Measurements from ENCODE around the gene HERC2.
"Not testable (repeated sequence)": the region's sequence is repeated elsewhere in the genome, so short reads cannot be mapped to it uniquely, and the experiment has no call there.

Gene HERC2

DNA sequence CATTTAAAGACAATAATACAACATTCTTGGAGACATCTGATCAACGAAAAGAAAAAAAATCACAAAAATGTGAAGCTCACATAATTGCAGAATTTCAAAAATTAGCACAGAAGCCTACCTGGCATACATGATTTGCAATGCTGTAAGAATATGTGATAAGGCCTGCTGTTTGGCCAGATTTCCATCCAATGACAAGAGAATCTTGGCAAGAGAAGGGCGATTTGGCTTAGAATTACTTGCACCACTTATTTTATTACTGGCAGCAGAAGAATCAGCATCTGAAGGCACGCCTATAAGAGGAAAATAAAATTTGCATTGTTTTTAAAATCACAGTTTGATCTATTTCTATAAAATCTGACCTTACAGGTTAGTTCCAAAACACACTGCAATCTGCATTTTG, 152.6 kb downstream of the HERC2 start:
- no peak for DNase-seq

DNA sequence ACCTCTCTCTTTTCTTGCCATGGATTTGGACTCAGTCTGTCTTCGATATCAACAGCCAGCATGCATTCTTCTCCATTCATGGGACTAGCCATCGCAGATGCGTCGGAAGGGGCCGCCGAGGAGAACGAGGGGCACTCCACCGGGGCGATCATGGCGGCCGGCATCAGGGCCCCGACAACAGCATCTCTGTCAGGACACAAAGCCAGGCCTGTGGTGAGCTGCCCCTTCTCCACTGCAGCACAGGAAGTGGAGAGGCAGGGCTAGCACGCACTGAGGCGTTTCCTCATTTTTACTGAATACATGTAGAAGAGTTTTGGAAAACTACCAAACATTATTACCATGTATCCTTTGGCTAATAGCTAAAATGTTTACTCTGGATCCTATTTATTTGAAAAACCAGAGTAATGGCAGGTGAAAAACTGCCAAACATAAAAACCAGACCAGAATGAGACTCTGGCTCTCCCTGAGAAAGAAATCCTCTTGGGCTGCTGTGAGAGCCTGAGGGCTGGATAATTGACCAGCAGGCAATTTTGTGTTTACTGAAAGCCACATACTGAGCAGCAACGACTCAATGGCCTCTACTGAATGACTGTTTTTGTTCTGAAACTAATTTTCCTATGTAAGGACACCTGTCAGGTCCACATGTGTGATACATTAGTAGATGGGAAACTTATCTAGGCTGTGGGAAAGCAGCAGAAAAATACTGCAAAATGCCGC, 153.4 kb downstream of the HERC2 start:
- peak; percentile 23 to 33 for DNase-seq

DNA sequence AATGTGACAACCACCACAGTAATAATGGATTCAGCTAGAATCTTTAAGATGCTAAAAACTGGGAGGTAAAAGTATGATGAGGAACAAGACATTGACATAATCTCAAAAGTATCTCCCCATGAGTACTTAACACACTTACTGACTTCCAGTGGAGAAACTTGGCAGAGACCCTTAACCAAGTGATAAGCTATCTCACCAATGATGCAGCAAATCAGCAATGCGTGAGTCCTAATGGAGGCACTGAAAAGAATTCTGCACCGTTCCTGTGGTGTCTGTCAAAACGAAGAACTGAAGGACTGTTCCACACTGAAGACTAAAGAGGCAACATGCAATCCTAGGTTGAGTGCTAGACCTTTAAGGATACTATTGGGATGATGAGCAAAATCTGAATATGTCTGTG, 154.9 kb downstream of the HERC2 start:
- DNase-seq = no peak

DNA sequence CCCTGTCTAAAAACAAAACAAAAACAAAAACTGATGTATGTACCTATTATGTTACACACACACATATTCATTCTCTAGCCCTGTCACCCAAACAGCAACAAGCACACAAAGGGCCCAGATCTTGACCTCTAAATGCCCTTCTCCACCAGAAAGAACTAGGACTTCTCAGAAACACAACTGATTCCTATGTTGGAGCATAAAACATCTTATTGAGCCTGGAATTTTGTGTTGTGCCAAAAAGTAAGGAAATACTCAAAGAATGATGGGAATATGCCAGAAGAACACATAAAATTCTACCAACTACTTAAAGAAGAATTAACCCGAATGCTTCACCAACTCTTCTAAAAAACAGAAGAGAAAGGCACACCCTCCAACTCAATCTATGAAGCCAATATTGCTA, 156.2 kb downstream of the HERC2 start:
- DNase-seq = no peak

DNA sequence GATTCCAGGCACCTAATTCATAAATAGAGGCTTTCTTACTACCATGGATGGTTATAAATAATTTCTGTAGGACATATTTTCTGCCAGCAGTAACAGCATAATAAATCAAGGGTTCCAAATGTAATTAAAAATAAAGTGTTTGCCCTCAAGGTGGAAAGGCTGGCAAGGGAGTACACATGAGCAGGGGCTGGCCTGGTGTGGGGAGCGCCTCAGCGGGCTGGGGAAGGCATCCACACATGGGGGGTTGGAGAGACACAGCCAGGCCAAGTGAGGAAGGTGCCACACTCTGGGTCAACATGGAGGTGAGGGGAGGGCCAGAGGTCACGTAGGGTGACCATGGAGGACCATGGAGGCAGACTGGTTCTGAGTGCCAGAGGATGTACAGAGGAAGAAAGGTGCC, 157.1 kb downstream of the HERC2 start:
- no peak for DNase-seq

DNA sequence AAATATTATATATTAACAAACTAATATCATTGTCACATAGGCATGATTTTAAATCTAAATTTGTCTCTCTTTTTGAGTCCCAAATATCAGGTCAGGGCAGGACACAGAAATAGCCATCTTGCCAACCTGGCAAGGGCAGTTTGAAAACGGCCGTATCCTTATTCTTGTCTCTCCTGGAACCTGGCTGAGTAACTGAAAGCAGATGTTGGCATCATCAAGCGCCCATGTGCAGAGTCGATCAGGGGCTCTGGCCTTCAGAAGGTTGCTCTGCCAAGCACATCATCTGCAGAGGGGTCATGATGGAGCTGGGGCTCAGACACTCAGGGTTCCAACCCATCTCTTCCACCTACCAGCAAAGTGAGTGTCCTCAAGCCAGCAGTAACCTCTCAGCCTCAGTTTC, 167.7 kb downstream of the HERC2 start:
- DNase-seq = no peak

DNA sequence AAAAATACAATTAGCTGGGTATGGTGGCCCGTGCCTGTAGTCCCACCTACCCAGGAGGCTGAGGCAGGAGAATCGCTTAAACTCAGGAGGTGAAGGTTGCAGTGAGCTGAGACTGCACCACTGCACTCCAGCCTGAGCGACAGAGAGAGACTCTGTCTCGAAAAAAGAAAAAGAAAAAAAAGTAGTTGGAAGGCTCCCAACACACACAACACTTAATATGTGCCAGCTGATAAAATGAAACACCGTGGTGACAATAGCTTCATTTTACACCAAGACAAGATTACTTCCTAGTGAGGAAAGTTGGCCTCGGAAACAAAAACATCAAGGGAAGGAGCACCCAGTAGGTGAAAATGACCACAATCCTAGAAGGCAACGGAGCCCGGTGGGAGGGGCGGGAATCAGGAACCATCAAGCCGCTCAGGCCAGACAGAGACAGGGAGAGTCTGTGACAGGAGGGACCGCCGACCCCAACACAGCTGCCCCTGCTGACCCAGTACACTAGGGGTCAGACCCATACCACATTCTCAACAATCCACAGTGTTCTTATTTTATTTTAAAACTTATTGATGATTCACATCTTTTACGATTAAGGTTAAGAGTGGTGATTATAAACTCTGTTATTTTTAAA, 168.4 kb downstream of the HERC2 start:
- DNase-seq = no peak

DNA sequence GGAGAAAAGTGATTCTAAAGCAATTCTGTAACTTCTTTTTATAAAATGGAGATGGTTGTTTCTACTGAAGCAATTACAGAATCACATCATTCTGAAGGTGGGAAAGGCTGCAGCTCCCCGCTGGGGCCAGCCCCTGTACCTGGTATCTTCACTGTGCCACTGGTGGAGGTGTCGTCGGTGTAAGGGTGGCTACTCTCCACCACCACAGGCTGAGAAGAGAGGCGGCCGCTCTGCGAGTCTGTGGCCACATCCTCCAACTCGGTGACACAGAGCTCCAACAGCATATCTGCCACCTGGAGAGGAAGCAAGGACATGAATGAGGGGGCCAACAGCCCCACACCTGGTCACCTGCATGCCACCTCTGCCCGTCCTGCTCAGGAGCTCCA, 169.4 kb downstream of the HERC2 start:
- DNase-seq = not testable (repeated sequence)

DNA sequence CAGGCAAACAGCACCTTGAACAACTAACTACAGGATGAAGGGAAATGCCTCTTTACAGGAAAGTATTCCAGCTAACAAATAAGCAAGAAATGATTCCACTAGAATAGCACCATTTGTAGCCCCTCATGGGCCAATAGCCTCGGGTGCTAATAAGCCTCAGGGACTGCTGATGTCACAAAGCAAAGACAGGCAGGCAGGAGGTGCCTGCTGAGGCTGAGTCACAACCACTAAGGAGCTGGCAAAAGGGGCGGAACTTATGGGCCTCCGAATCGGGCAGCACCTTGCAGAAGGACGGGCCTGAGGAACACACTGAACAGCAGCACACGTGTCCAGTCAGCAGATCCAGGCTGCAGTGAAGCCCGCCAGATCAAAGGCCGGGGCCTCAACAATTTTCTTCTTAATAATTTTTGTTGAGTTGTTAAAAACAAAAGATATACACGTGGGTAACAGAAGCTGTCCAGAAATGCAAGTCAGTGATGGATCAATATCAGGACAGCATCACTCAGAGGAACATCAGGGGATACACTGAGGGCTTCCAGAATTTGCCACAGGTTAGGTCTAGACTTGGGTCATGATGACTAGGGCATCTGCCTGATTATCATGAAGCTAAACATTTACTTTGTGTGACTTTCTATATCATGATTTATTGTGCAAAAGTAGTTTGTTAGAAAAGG, 170.0 kb downstream of the HERC2 start:
- not testable (repeated sequence) for DNase-seq

DNA sequence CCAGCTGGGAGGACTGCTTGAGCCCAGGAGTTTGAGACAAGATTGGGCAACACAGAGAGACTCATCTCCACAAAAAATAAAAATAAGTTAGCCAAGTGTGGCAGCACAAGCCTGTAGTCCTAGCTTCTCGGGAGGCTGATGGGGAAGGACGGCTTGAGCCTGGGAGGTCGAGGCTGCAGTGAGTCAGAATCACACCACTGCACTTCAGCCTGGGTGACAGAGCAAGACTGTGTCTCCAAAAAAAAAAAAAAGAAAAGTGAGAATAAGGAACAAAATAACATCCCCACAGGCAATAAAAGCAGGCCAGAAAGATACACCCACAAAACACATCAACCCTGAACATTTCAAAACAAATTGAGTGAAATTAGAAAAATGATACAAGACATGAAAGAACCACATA, 174.2 kb downstream of the HERC2 start:
- DNase-seq = no peak

DNA sequence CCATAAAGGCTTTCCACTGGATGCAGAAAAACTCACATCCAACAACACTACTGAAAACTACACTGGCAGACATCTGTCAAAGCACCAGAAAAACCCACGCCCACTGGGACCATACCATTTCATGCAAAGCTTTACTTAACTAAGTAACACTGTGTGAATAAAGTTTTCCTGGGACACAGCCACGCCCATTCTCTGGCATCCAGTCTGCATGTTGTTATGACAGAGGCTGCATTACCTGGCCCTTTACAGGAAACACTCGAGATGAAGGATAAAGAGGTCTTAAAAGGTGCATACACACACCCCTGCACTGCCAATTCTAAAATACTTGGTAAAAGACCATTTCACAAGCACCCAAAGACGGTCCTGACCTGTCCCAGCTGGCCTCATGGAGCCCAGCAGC, 176.6 kb downstream of the HERC2 start:
- not testable (repeated sequence) for DNase-seq

DNA sequence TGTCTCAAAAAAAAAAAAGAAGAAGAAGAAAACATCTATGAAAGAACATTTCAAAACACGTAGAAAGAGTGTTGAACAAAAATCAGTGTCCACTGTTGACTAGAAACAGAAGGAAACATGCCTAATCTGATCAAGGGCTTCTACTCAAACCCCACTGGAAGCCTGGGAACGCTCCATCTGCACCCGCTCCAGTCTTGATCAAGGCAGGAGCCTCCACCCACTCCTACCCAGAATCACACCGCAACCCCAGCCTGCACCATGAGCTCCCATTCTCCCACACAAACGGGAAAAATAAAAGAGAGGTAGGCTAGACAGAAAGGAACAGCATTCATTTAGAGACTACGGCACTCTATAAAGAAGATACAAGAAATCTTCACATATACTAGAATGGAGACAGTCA, 181.9 kb downstream of the HERC2 start:
- no peak for DNase-seq

DNA sequence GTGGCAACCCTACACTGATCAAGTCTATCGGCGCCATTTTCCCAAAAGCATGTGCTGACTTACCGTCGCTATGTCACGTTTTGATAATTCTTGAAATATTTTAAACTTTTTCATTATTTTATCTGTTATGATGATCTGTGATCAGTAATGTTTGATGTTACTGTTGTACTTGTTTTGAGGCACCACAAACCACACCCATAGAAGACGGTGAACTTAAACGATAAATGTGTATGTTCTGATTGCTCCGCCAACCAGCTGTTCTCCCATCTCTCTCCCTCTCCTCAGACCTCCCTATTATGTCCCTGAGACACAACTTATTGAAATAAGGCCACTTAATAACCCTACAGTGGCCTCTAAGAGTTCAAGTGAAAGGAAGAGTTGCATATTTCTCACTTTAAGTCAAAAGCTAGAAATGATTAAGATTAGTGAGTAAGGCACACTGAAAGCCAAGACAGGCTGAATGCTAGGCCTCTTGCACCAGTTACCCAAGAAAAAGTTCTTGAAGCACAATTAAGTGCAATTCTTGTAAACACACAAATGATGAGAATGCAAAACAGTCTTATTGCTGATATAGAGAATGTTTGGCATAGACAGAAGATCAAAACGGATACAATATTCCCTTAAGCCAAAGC, 184.5 kb downstream of the HERC2 start:
- not testable (repeated sequence) for DNase-seq

DNA sequence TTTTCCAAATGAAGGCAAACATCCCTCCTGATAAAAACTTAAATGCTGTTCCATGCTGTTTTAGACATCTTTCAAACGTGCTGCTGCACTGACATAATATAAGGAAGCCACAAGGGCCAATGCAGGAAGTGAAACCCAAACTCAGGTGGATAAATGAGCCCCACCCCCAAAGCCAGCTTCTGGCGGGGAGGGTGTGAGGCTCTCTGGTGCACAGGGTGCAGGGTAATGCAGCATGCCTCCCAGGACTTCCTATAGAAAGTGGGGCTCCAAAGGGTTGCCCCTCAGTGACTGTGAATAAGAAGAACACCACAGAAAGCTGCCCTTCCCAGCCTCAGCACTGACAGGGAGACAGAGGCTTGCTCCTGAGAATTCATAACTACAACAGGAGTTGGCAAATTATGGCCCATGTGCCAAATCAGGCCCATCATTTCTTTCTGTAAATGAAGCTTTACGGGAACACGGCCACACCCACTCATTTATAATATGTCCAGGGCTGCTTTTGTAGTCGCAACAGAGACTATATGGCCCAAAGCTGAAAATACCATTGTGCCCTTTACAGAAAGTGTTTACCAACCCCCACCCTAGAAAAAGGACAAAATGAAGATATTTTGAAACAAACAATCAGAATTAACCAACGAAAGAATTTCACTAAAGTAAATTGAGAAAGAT, 185.6 kb downstream of the HERC2 start:
- DNase-seq = not testable (repeated sequence)

DNA sequence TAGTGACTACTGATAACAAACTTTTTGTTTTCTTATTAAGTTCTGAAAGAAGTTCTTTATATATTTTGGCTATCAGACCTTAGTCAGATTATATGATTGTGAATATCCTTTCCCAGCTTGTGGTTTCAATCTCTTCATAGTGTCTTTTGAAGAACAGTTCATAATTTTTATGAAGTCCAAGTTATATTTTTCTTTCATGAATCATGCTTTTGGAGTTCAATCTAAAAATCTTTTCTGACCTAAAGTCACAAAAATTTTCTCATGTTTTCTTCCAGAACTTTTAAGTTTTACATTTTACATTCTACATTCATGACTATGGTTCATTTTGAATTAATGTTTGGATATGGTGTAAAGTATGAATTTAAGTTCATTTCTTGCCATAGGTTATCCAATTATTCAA, 188.7 kb downstream of the HERC2 start:
- no peak for DNase-seq

DNA sequence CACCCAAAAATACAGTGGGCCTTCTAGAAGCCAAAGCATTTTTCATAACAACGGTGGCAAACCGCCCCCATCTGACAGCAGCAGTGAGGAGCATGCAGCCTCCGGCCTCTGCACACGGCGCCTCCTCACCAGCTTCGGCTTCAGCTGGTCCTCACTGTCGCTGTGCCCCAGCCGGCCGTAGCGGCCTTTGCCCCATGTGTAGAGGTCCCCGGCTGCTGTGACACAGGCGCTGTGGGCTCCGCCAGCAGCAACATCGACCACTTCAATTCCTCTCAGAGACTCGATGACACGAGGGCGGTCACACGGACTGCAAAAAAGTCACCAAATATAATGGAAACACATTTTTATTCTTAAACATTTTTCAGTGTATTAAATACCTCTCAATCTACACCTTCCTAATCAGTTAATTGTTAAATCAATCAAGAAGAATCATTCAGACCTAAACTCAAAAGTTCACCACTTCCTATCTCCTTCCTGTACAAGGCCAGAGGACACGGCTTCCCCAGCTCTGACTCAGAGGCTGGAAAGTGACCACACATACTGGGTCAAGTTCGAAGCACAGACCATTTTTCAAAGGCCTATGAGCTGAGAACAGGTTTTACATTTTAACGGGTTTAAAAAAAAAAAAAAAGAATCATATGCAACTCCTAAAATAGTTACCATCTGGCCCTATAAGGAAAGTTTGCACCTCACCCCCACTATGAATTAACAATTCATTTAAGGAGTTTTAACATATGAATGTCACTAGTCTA, 189.3 kb downstream of the HERC2 start:
- no peak for DNase-seq

DNA sequence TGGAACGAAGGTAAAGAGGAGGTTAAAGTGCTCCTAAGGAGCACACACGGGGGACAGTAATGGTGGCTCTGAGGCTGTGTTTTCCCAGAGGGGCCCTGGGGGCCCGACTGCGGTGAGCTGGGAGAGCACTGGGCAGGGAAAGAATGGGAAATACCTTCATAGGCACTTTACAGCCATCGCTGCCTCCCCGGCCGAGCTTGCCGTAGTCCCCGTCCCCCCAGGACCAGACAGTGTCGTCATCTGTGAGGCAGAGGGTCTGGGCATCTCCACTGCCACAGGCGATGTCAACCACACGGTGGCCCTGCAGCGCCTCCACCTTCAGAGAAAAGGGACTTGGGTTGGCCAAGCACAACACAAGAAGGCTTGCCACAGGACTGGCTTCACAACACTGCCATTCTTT, 190.0 kb downstream of the HERC2 start:
- no peak for DNase-seq

DNA sequence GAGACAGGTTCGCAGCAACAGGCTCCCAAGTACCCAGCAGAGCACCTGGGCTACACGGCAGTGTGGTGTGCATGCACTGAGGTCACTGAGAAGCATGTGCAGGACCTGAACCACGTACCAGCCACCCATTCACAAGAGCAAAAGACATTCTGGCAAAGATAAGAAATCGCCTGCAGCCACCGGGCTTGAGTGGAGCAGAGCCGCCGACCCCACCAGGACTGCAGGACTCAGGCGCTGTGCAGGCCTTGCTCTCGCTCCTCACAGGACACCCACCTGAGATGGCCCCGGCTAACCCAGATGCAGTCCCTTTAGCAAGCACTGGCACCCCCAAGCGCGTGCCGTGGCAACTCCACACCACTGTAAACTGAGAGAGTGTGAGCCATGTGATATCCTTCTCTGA, 190.6 kb downstream of the HERC2 start:
- no peak for DNase-seq

DNA sequence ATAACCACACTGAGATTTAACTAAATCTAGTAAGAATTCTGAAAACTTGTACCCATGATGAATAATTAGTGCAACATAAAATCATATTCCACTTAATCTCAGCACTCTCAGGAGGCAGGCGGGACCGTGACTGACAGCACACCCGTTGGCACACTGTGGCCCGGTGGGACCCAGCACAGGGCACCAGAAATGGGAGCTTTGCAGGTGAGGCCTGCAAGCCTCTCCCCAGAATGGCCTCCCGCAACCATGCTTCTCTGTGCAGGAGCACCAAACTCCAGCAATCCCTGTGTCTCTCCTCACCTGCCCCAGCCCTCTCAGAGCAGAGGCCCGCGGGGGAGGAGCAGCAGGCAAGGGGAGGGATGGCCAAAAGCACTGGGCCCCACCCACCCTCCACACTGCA, 191.3 kb downstream of the HERC2 start:
- no peak for DNase-seq

DNA sequence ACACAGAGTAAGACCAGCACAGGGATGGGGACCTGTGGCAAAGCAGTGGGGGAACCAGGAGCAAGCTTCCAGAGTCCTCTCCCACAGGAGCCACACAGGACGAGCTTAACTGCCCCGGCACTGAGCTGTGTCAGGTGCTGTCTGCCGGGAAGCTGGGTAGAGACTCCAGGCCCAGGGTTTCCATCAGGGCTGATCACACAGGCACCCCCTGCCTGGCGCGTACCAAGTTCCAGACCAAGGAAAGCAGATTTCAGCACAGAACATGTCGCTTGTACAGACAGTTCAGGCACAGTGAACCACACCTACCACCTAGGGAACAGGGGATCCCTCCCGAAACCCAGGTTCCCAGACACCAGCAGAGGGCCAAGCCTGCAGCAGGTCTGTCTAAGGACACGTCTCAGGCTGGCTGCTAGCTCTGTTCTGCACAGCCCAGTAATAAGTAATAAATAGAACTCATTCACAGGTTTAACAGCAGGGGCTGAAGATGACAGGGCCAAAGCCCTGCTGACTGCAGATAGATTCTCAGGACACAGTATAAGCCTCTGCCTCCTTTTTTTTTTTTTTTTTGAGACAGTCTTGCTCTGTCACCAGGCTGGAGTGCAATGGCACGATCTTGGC, 192.6 kb downstream of the HERC2 start:
- no peak for DNase-seq

DNA sequence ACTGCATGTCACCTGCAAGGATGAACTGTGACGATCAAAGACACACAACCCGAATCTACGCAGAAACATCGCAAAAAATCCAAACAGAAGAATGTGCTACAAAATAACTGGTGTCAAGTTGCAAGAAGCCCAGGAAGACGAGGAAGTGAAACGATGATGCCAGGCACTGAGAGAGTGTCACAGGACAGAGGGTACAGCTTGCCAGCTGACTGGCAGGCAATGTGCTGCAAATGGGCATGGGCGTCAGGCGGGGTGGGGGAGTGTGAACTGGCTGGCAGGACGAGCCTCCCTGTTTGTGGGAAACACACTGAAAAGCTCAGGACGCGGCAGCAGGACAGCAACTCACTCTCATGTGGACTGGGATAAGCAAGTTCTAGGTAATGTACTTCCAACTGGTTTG, 193.9 kb downstream of the HERC2 start:
- no peak for DNase-seq

DNA sequence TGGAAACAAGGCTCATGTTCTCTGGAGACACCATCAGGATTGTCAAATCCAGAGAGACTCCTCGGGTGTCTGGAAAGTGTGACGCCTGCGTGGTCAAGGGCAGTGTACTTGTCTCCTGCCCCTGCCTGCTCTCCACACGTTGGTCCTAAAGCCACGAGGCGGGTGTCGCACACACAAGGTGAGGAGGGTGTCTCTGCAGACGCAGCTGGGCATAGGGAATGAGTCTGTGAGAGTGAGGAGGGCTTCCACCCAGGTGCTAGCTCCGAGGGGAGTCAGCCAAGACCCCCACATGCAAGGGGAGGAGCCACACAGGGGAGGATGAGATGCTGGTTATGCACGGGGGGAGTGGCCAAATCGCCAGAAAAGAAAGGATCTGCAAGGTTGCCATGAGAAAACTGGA, 194.9 kb downstream of the HERC2 start:
- no peak for DNase-seq

All from NCI-H1930 (cell line).